Stomach (tissue), 9 donors: ENCODE data around the gene FBXW11. TPM values are rescaled to one million over a fixed set of nuclear protein-coding genes. Genes with fewer than 3 reads are reported as not detected.
"Not testable (repeated sequence)": the region's sequence is repeated elsewhere in the genome, so short reads cannot be mapped to it uniquely, and the experiment has no call there.

ENCODE experiments used
- DNase-seq, 2 donors: peaks; one replicate each; pipeline versions ENCODE4 v3.0.0 to v3.0.0-alpha.2; 2013 to 2019
- H3K27ac ChIP-seq, 5 donors: fragments of 200-600 bp in 4 of 5; sonication (generic) in 4 of 5; one replicate each; pipeline ENCODE4 v1.5.1; 2013 to 2019; ENCODE audit warnings: mild to moderate bottlenecking in 1 of 5, moderate library complexity in 1 of 5
- H3K27me3 ChIP-seq, 3 donors: fragments of 200-600 bp; sonication (generic); one replicate each; pipeline ENCODE4 v1.5.1; 2017 to 2019; ENCODE audit warnings: mixed run types in 1 of 3
- H3K36me3 ChIP-seq, 4 donors: fragments of 200-600 bp; sonication (generic); 1 replicate in 3 of 4; 2 replicates in 1 of 4; pipeline ENCODE4 v1.5.1; 2016 to 2019
- H3K4me1 ChIP-seq, 4 donors: fragments of 200-600 bp; sonication (generic); one replicate each; pipeline ENCODE4 v1.5.1; 2016 to 2019
- H3K4me3 ChIP-seq, 4 donors: fragments of 200-600 bp; sonication (generic) in 3 of 4; one replicate each; pipeline ENCODE4 v1.5.1; 2016 to 2019; ENCODE audit warnings: mild to moderate bottlenecking in 1 of 4
- H3K9me3 ChIP-seq, 4 donors: fragments of 200-600 bp; sonication (generic); one replicate each; pipeline ENCODE4 v1.5.1; 2016 to 2019
- CTCF ChIP-seq, 7 experiments: fragments of 450-650 bp in 4 of 7; fragments of 200-600 bp in 3 of 7; sonication (generic) in 3 of 7; IDR thresholded peaks; one replicate each; pipeline ENCODE4 v1.5.1; 2016 to 2019; ENCODE audit warnings: antibody characterized with exemption in 7 of 7, control low read depth in 2 of 7, mild to moderate bottlenecking in 1 of 7
- EP300 ChIP-seq: sonication (generic); formaldehyde crosslinking; IDR thresholded peaks from one replicate; pipeline ENCODE4 v1.6.1; 2017; ENCODE audit warnings: antibody characterized with exemption
- POLR2A ChIP-seq, 4 donors: fragments of 450-650 bp; IDR thresholded peaks; one replicate each; pipeline ENCODE4 v1.6.1; 2016; ENCODE audit warnings: antibody characterized with exemption in 4 of 4, control low read depth in 2 of 4, mild to moderate bottlenecking in 1 of 4, moderate library complexity in 1 of 4
- POLR2AphosphoS5 ChIP-seq, 3 donors: sonication (generic); formaldehyde crosslinking; IDR thresholded peaks; one replicate each; pipeline ENCODE4 v1.6.1; 2016; ENCODE audit warnings: antibody characterized with exemption in 3 of 3
- WGBS, 5 donors: extraction: QIAGEN DNeasy Blood & Tissue Kit in 3 of 5; methylation state at CpG; one replicate each; pipeline versions ENCODE4 v1.1.5 to v1.1.7; 2013 to 2018; 5-methylcytosine and 5-hydroxymethylcytosine counted together
- intact Hi-C: fragments of 100-400 bp; cut with DNase I; formaldehyde crosslinking; loops from one replicate; pipeline ENCODE4 v1.15.1; 2023; ENCODE audit warnings: low total_unique reads
- polyA plus RNA-seq, 3 donors: library from polyadenylated mRNA; stranded (reverse); fragments of 200-250 nt; gene quantifications; one replicate each; pipeline ENCODE4 v1.2.3, GENCODE V29; 2013
- total RNA-seq, 5 donors: library from RNA; depleted of rRNA; stranded (reverse); fragments of >200 nt; gene quantifications; one replicate each; pipeline versions ENCODE4 v1.1.0 to v1.2.3, GENCODE V29; 2014 to 2016
- donor health status: healthy with polysubstance abuse.
- donor health status: Bipolar disorder and iron deficiency.
- donor health status: healthy.

FBXW11 gene
- total and polyA plus RNA-seq, 8 donors: 4.3 to 117 (median 25.5) TPM

GRCh38 chr5:171891150-171891549 lies 115.3 kb downstream of the FBXW11 start:
- H3K36me3 ChIP-seq: peaks cover 14 to 83% (median 66%) of the 10 kb centered on the region in 4 donors

GRCh38 chr5:171888051-171888481 lies 118.4 kb downstream of the FBXW11 start:
- 79 to 87% (median 83%) methylated on average over 3 of the region's 3 CpGs for WGBS, 5 donors
- H3K9me3 ChIP-seq: no peaks in the 10 kb centered on the region
- intact Hi-C loops: no loop called here
- no peaks in the 10 kb centered on the region for H3K27me3 ChIP-seq
- DNase-seq: no peak
- H3K27ac ChIP-seq: no peak overlapping the region
- no peak overlapping the region for H3K4me3 ChIP-seq
- H3K4me1 ChIP-seq: peaks cover 0 to 4% (median 0%) of the 10 kb centered on the region in 4 donors
- TF ChIP-seq CTCF (IDR thresholded peaks at IDR 0.05) (no peak), POLR2A (IDR thresholded peaks at IDR 0.05) (no peak), EP300 (no peak), POLR2AphosphoS5 (IDR thresholded peaks at IDR 0.05) (no peak)
- H3K36me3 ChIP-seq: peaks cover 10 to 80% (median 65%) of the 10 kb centered on the region in 4 donors

More at GRCh38 chr5:171891150-171891549, 115.3 kb downstream of the FBXW11 start:
- H3K4me1 ChIP-seq: peaks cover 0 to 9% (median 0%) of the 10 kb centered on the region in 4 donors
- DNase-seq: no peak
- 49 to 79% (median 78%) methylated on average over 4 of the region's 4 CpGs for WGBS, 5 donors
- no peaks in the 10 kb centered on the region for H3K9me3 ChIP-seq
- intact Hi-C loops: no loop called here
- H3K27ac ChIP-seq: no peak overlapping the region
- TF ChIP-seq POLR2AphosphoS5 (IDR thresholded peaks at IDR 0.05) (no peak), EP300 (no peak), POLR2A (IDR thresholded peaks at IDR 0.05) (no peak), CTCF (IDR thresholded peaks at IDR 0.05) (no peak)
- no peaks in the 10 kb centered on the region for H3K27me3 ChIP-seq
- H3K4me3 ChIP-seq: no peak overlapping the region

- H3K4me1 ChIP-seq, H3K27me3 ChIP-seq, H3K4me3 ChIP-seq, intact Hi-C loops, DNase-seq, H3K9me3 ChIP-seq, H3K27ac ChIP-seq: not testable (repeated sequence)
- H3K36me3 ChIP-seq: peaks cover 10 to 71% (median 56%) of the 10 kb centered on the region in 4 donors
- 90 to 100% methylated on average over 1 to 2 of the region's 2 CpGs; no CpG with 5 or more reads in 3 of the 5 donors for WGBS, 5 donors
Measured at GRCh38 chr5:171886037-171886436, 120.4 kb downstream of the FBXW11 start.

GRCh38 chr5:171882118-171882517 lies 124.3 kb downstream of the FBXW11 start:
- Histone ChIP-seq H3K36me3 (peaks cover 6 to 54% (median 45%) of the 10 kb centered on the region in 4 donors), H3K27ac (no peak overlapping the region), H3K4me1 (no peaks in the 10 kb centered on the region), H3K9me3 (no peaks in the 10 kb centered on the region), H3K27me3 (no peaks in the 10 kb centered on the region), H3K4me3 (no peak overlapping the region)
- no peak for DNase-seq
- intact Hi-C loops: no loop called here
- TF ChIP-seq CTCF (IDR thresholded peaks at IDR 0.05) (no peak), POLR2A (IDR thresholded peaks at IDR 0.05) (no peak), EP300 (no peak)
- WGBS, 5 donors: 84 to 91% (median 89%) methylated on average over 4 of the region's 4 CpGs

- no peak for DNase-seq
Measured at GRCh38 chr5:171874234-171874633, 132.2 kb downstream of the FBXW11 start.

More at GRCh38 chr5:171874234-171874633, 132.2 kb downstream of the FBXW11 start:
- TF ChIP-seq POLR2AphosphoS5 (IDR thresholded peaks at IDR 0.05) (no peak), EP300 (no peak), POLR2A (IDR thresholded peaks at IDR 0.05) (no peak), CTCF (IDR thresholded peaks at IDR 0.05) (no peak)
- WGBS, 5 donors: 87 to 95% (median 90%) methylated on average over 2 of the region's 2 CpGs
- intact Hi-C loops: no loop called here
- peaks cover 43 to 97% (median 95%) of the 10 kb centered on the region in 4 donors for H3K36me3 ChIP-seq
- H3K27me3 ChIP-seq: no peaks in the 10 kb centered on the region
- no peaks in the 10 kb centered on the region for H3K9me3 ChIP-seq
- H3K27ac ChIP-seq: peak overlapping the region in 1 of 5 donors; percentile 36
- no peak overlapping the region for H3K4me3 ChIP-seq
- peaks cover 0 to 8% (median 0%) of the 10 kb centered on the region in 4 donors for H3K4me1 ChIP-seq
